HG03469 (cell line): ENCODE measurements around the gene SCD5.

Experiments
- ATAC-seq: cut with Tn5 transposase; IDR thresholded peaks from one replicate; pipeline ENCODE4 v1.9.1; 2021; ENCODE audit warnings: mild to moderate bottlenecking, moderate library complexity, moderate number of reproducible peaks; ENCODE audit not compliant: unreplicated experiment

Gene SCD5

GRCh38 chr4:82601242-82602015, 197.2 kb downstream of the SCD5 start:
- no peak for ATAC-seq

- no peak for ATAC-seq
Observed at GRCh38 chr4:82599336-82599735, 199.3 kb downstream of the SCD5 start.

- no peak for ATAC-seq
Observed at GRCh38 chr4:82594456-82594855, 204.1 kb downstream of the SCD5 start.

GRCh38 chr4:82593411-82593810, 205.2 kb downstream of the SCD5 start:
- no peak for ATAC-seq

- ATAC-seq, result no peak
Observed at GRCh38 chr4:82592639-82593038, 206.0 kb downstream of the SCD5 start.

GRCh38 chr4:82591592-82591991, 207.0 kb downstream of the SCD5 start:
- ATAC-seq, result no peak

GRCh38 chr4:82589756-82590155, 208.8 kb downstream of the SCD5 start:
- ATAC-seq, result no peak

GRCh38 chr4:82588771-82589270, 209.8 kb downstream of the SCD5 start:
- ATAC-seq, result no peak

GRCh38 chr4:82587826-82588540, 210.6 kb downstream of the SCD5 start:
- ATAC-seq, result no peak

GRCh38 chr4:82585690-82586435, 212.7 kb downstream of the SCD5 start:
- no peak for ATAC-seq

GRCh38 chr4:82584931-82585330, 213.7 kb downstream of the SCD5 start:
- ATAC-seq, result no peak

GRCh38 chr4:82583897-82584587, 214.6 kb downstream of the SCD5 start:
- no peak for ATAC-seq

- no peak for ATAC-seq
Observed at GRCh38 chr4:82579932-82580331, 218.7 kb downstream of the SCD5 start.
